ENCODE data around the gene FTSJ3. TPM values are rescaled to one million over a fixed set of nuclear protein-coding genes. Genes with fewer than 3 reads are reported as not detected.
A peak's percentile ranks its signal among the peaks of the same experiment; 100 is the strongest.

Gene FTSJ3
- total and polyA plus RNA-seq, 2 of the 13 experiments (the other 11 are each of a cell fraction or from before 2014, with no cell fraction given), result 26.0 to 64.2 TPM

- TF ChIP-seq ZNF704 (CRISPR knock-in tag; IDR thresholded peaks at IDR 0.05; ENCODE audit: borderline replicate concordance) (peak; percentile 68; the same call in 1 of the 2 replicates), ZNF615 (CRISPR knock-in tag; IDR thresholded peaks at IDR 0.05; ENCODE audit: borderline replicate concordance) (no peak), ZNF3 (CRISPR knock-in tag; IDR thresholded peaks at IDR 0.05) (no peak), KMT2A (CRISPR knock-in tag; IDR thresholded peaks at IDR 0.05) (peak; percentile 81), ZBTB46 (CRISPR knock-in tag; IDR thresholded peaks at IDR 0.05; ENCODE audit: borderline replicate concordance) (peak; percentile 93; the same call in 1 of the 2 replicates), ZNF180 (CRISPR knock-in tag; IDR thresholded peaks at IDR 0.05; ENCODE audit: borderline replicate concordance, low read depth) (no peak; the same call in 1 of the 2 replicates), DNMT1 (CRISPR knock-in tag; IDR thresholded peaks at IDR 0.05) (peak; percentile 69; the same call in 1 of the 2 replicates), RFX5 (IDR thresholded peaks at IDR 0.05; ENCODE audit: low read depth, low read length) (peak; percentile 34; the same call in 1 of the 2 replicates), ZNF710 (CRISPR knock-in tag; IDR thresholded peaks at IDR 0.05; ENCODE audit: borderline replicate concordance) (peak; percentile 88), LCORL (IDR thresholded peaks at IDR 0.05) (no peak), LCORL (CRISPR knock-in tag; IDR thresholded peaks at IDR 0.05) (peak; percentile 74; the same call in 1 of the 2 replicates), ZNF382 (CRISPR knock-in tag; IDR thresholded peaks at IDR 0.05; ENCODE audit: borderline replicate concordance) (no peak), ZNF781 (CRISPR knock-in tag; IDR thresholded peaks at IDR 0.05; ENCODE audit: borderline replicate concordance, not compliant biosample characterization) (no peak), NR0B2 (CRISPR knock-in tag; IDR thresholded peaks at IDR 0.05) (peak; percentile 93), ZFP91 (CRISPR knock-in tag; IDR thresholded peaks at IDR 0.05; ENCODE audit: borderline replicate concordance) (peak; percentile 94), FOXA1 (IDR thresholded peaks at IDR 0.05) (no peak), FOXA1 (CRISPR knock-in tag; IDR thresholded peaks at IDR 0.05) (peak; percentile 9; the same call in 1 of the 2 replicates), SALL1 (CRISPR knock-in tag; IDR thresholded peaks at IDR 0.05) (peak; percentile 88; the same call in 1 of the 2 replicates), ZNF629 (CRISPR knock-in tag; conservative IDR thresholded peaks at IDR 0.05) (peak; percentile 51), ZNF367 (CRISPR knock-in tag; IDR thresholded peaks at IDR 0.05; ENCODE audit: borderline replicate concordance) (no peak), NFRKB (IDR thresholded peaks at IDR 0.05) (peak; percentile 91)
Observed at GRCh38 chr17:63827002-63827800, at the start of gene FTSJ3, which contains the start of gene PSMC5 (continued).

All from HepG2 (cell line).